ENCODE results near the gene TMPRSS6. TPM values are rescaled to one million over a fixed set of nuclear protein-coding genes. Genes with fewer than 3 reads are reported as not detected.

Gene TMPRSS6
- total RNA-seq, 1 experiment from 2014 or later: 0.79 TPM

- Histone ChIP-seq H3K4me3 (no peak overlapping the region), H3K9me3 (ENCODE audit: insufficient read depth, low read depth) (no peaks in the 10 kb centered on the region), H3K9me2 (ENCODE audit: insufficient read depth) (no peaks in the 10 kb centered on the region), H4K20me1 (ENCODE audit: insufficient read depth) (no peaks in the 10 kb centered on the region), H2AFZ (no peak overlapping the region), H3K27me3 (ENCODE audit: insufficient read depth, low read depth) (no peaks in the 10 kb centered on the region), H3F3A (ENCODE audit: insufficient read depth, low read depth) (peaks cover 56% of the 10 kb centered on the region), H3K4me1 (replicated peaks; ENCODE audit: insufficient read depth) (peaks cover 49% of the 10 kb centered on the region), H3K36me3 (ENCODE audit: low read depth) (no peaks in the 10 kb centered on the region), H3K79me2 (ENCODE audit: low read depth) (no peaks in the 10 kb centered on the region), H3K4me2 (no peak overlapping the region), H3K27ac (no peak overlapping the region)
- ChIA-PET CTCF (interaction anchor here (0.6 kb wide), 1 partner anchor 56 kb away, joined by 7 read pairs; no protein-coding TSS in a partner anchor), POLR2A (ENCODE audit: unreplicated experiment) (no interaction called here)
- no peak for DNase-seq
- no TSS peak for BruUV-seq (replicated peaks)
- TF ChIP-seq CTCF (conservative IDR thresholded peaks at IDR 0.05): no peak
- no peak for TF ChIP-seq EZH2 (IDR thresholded peaks at IDR 0.05; ENCODE audit: low read depth)
- intact Hi-C loops (cut with micrococcal nuclease; ENCODE audit: unreplicated experiment): no loop called here
Measured at GRCh38 chr22:37036655-37037377, 72.7 kb downstream of the TMPRSS6 start.

- no TSS peak for BruUV-seq (replicated peaks)
- Histone ChIP-seq H3K4me2 (peak overlapping the region; percentile 83), H3K36me3 (ENCODE audit: low read depth) (no peaks in the 10 kb centered on the region), H3K9me3 (ENCODE audit: insufficient read depth, low read depth) (no peaks in the 10 kb centered on the region), H2AFZ (no peak overlapping the region), H4K20me1 (ENCODE audit: insufficient read depth) (no peaks in the 10 kb centered on the region), H3K4me3 (no peak overlapping the region; the same call in 1 of the 2 replicates), H3K9me2 (ENCODE audit: insufficient read depth) (no peaks in the 10 kb centered on the region), H3K79me2 (ENCODE audit: low read depth) (no peaks in the 10 kb centered on the region), H3K27ac (peak overlapping the region; percentile 86), H3K27me3 (ENCODE audit: insufficient read depth, low read depth) (no peaks in the 10 kb centered on the region), H3F3A (ENCODE audit: insufficient read depth, low read depth) (peaks cover 49% of the 10 kb centered on the region), H3K4me1 (replicated peaks; ENCODE audit: insufficient read depth) (peaks cover 40% of the 10 kb centered on the region)
- peak in 1 of 2 experiments; percentile 52 for DNase-seq
- POLR2A ChIA-PET (ENCODE audit: unreplicated experiment): no interaction called here
- TF ChIP-seq CTCF (conservative IDR thresholded peaks at IDR 0.05) (no peak), EZH2 (IDR thresholded peaks at IDR 0.05; ENCODE audit: low read depth) (no peak)
- intact Hi-C loops (cut with micrococcal nuclease; ENCODE audit: unreplicated experiment): loop anchor here (5.0 kb wide), 2 partner anchors 162 to 163 kb away; no protein-coding TSS in a partner anchor
- CTCF ChIA-PET: no interaction called here
Measured at GRCh38 chr22:37033605-37034430, 75.7 kb downstream of the TMPRSS6 start.
